HL-60 (cell line): Measurements from ENCODE around the gene RNF145.

ENCODE experiments used
- DNase-seq, 2 experiments: peaks; one replicate each; pipeline ENCODE4 v3.0.0-alpha.2; 2010 to 2020; ENCODE audit warnings: low read depth in 1 of 2, low spot score in 1 of 2
- H3K27ac ChIP-seq: fragments of 250-450 bp; sonication (Bioruptor Pico); replicated peaks from 2 replicates; pipeline ENCODE4 v1.5.1; 2020; ENCODE audit warnings: mild to moderate bottlenecking, moderate library complexity
- H3K27me3 ChIP-seq: fragments of 250-450 bp; sonication (Bioruptor Pico); 2 replicates; pipeline ENCODE4 v1.5.1; 2021; ENCODE audit warnings: mild to moderate bottlenecking, moderate library complexity; ENCODE audit not compliant: insufficient read depth, poor library complexity, severe bottlenecking
- H3K4me3 ChIP-seq: replicated peaks from 2 replicates; pipeline ENCODE4 v1.5.1; 2011; ENCODE audit warnings: mild to moderate bottlenecking, control low read depth, low read length; ENCODE audit not compliant: insufficient read depth
- CTCF ChIP-seq: IDR thresholded peaks from one replicate; pipeline ENCODE4 v1.5.1; 2011; ENCODE audit warnings: low read length, control low read depth, inconsistent platforms; ENCODE audit not compliant: insufficient read depth
- GABPA ChIP-seq: IDR thresholded peaks from 2 replicates; pipeline ENCODE4 v1.6.1; 2012; ENCODE audit warnings: low read depth
- POLR2AphosphoS5 ChIP-seq: IDR thresholded peaks from 2 replicates; pipeline ENCODE4 v1.6.1; 2012; ENCODE audit warnings: low read depth
- REST ChIP-seq: IDR thresholded peaks from 2 replicates; pipeline ENCODE4 v1.6.1; 2012; ENCODE audit warnings: low read depth; ENCODE audit not compliant: insufficient replicate concordance
- SPI1 ChIP-seq: IDR thresholded peaks from 2 replicates; pipeline ENCODE4 v1.6.1; 2012; ENCODE audit warnings: low read depth, mild to moderate bottlenecking, borderline replicate concordance

Gene RNF145

GRCh38 chr5:159208514-159209437, 577 bp downstream of the RNF145 start:
- TF ChIP-seq CTCF, result no peak
- no peak for TF ChIP-seq REST
- no peak for TF ChIP-seq SPI1
- TF ChIP-seq POLR2AphosphoS5, result no peak
- no peak for TF ChIP-seq GABPA
- Histone ChIP-seq H3K27ac (peak overlapping the region; percentile 72), H3K27me3 (no peaks in the 10 kb centered on the region), H3K4me3 (peak overlapping the region; percentile 86)
- peak in 1 of 2 experiments; percentile 16 for DNase-seq

GRCh38 chr5:159207686-159208513, 1.5 kb downstream of the RNF145 start:
- Histone ChIP-seq H3K27me3 (no peaks in the 10 kb centered on the region), H3K27ac (peak overlapping the region; percentile 72), H3K4me3 (peak overlapping the region; percentile 86)
- TF ChIP-seq POLR2AphosphoS5 (peak; percentile 76), SPI1 (peak; percentile 60; the same call in 1 of the 2 replicates), CTCF (no peak), REST (peak; percentile 24), GABPA (0 out of 2 replicates have a peak, but pooled peaks have one; percentile 21)
- peak; percentile 64 to 93 for DNase-seq

- DNase-seq, result no peak
- Histone ChIP-seq H3K27me3 (no peaks in the 10 kb centered on the region), H3K4me3 (peak overlapping the region; percentile 86), H3K27ac (peak overlapping the region; percentile 72)
- TF ChIP-seq CTCF, result no peak
- TF ChIP-seq SPI1, result no peak
- TF ChIP-seq POLR2AphosphoS5, result no peak
- TF ChIP-seq GABPA, result no peak
- TF ChIP-seq REST, result no peak
These were observed 2.1 kb downstream of the RNF145 start for GRCh38 chr5:159207222-159207685.
